ENCODE results near the gene BDKRB2. TPM values are rescaled to one million over a fixed set of nuclear protein-coding genes. Genes with fewer than 3 reads are reported as not detected.

Gene BDKRB2
- total RNA-seq, 2 donors from 2014 or later, result 11.3 to 23.3 TPM

DNA sequence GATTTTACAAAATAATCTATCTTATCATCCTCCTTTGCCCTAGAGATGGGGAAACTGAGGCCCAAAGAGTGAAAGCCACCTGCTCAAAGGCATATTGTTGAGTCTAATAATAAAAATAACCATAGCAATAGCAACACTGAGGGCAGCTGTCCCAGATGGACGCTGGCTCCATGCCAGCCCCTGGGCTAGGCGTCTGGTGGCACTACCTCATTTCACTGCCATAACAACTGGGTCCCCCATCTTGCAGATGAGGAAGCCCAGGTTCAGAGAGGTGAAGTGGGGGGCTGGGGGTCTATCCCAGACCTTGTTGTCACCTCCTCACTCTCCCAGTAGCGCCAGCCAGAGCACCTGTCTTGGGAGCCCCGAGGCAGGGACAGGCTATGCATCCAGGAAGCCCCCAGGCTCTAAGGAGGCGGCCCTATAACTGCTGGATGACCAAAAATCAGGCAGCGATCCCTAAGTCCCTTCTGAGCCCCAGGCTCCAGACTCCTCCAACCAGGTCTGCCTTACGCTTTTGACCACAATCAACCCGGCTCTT, 12.8 kb downstream of the BDKRB2 start:
- Histone ChIP-seq H3K9me3 (peaks cover under 1% of the 10 kb centered on the region), H3K27me3 (no peaks in the 10 kb centered on the region), H3K9ac (ENCODE audit: low read depth in 2 of 2, low read length in 2 of 2) (no peak overlapping the region), H3K4me3 (no peak overlapping the region), H3K36me3 (no peaks in the 10 kb centered on the region), H3K27ac (no peak overlapping the region), H3K4me1 (no peaks in the 10 kb centered on the region)
- TF ChIP-seq, protein P1, sequence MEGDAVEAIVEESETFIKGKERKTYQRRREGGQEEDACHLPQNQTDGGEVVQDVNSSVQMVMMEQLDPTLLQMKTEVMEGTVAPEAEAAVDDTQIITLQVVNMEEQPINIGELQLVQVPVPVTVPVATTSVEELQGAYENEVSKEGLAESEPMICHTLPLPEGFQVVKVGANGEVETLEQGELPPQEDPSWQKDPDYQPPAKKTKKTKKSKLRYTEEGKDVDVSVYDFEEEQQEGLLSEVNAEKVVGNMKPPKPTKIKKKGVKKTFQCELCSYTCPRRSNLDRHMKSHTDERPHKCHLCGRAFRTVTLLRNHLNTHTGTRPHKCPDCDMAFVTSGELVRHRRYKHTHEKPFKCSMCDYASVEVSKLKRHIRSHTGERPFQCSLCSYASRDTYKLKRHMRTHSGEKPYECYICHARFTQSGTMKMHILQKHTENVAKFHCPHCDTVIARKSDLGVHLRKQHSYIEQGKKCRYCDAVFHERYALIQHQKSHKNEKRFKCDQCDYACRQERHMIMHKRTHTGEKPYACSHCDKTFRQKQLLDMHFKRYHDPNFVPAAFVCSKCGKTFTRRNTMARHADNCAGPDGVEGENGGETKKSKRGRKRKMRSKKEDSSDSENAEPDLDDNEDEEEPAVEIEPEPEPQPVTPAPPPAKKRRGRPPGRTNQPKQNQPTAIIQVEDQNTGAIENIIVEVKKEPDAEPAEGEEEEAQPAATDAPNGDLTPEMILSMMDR (IDR thresholded peaks at IDR 0.05), result no peak
- intact Hi-C loops (cut with DNase I), result no loop called here
- no peak for DNase-seq

DNA sequence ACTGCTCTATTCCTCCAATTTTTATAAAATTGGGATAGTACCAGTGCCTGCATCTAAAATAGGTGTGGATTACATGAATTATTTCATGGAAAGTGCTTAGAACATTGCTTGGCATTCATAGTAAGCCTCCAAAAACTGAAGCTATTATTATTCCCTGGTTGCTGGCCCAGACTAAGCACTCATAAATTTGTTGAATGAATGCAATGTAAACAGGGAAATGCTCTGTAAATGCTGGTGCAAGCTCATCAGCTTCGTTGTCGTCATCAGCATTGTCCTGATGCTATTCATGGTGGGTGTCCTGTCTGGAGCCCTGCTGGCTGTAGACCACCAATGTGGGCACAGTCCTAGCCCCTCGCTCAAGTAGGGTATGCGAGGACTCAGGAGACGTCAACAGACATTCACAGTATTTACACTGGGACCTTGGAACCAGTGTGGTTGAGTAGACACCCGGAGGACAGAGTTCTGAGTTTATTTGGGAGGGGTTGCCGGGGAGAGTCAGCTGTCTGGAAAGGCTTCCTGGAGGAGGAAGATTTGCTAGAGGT, 16.5 kb downstream of the BDKRB2 start:
- TF ChIP-seq, protein P1 (IDR thresholded peaks at IDR 0.05), result no peak
- Histone ChIP-seq H3K27ac (no peak overlapping the region), H3K4me1 (peaks cover 8% of the 10 kb centered on the region), H3K9me3 (no peaks in the 10 kb centered on the region), H3K36me3 (no peaks in the 10 kb centered on the region), H3K4me3 (no peak overlapping the region), H3K27me3 (no peaks in the 10 kb centered on the region), H3K9ac (ENCODE audit: low read depth in 2 of 2, low read length in 2 of 2) (peak overlapping the region in 1 of 2 donors; percentile 8)
- intact Hi-C loops (cut with DNase I), result no loop called here
- no peak for DNase-seq

DNA sequence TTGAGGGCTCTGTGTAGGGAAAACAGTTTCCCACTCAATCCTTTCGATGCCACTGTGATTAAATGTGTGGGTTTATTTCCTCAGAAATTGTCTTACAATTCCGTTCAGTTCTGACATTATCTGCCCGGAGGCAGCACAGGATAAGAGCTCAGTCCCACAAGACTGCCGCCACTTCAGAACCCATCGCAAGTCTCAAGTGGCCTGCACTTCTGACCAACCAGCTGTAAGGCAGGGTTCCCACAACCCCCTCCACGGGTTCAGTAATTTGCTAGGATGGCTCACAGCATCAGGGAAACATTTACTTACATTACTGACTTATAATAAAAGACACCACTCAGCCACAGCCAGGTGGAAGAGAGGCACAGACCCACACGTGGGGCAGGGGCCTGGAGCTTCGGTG, 17.2 kb downstream of the BDKRB2 start:
- DNase-seq, result no peak
- intact Hi-C loops (cut with DNase I), result no loop called here
- no peak overlapping the region for H3K27ac ChIP-seq
- peaks cover 8% of the 10 kb centered on the region for H3K4me1 ChIP-seq
- TF ChIP-seq, protein P1 (IDR thresholded peaks at IDR 0.05), result no peak
- no peaks in the 10 kb centered on the region for H3K9me3 ChIP-seq
- no peaks in the 10 kb centered on the region for H3K36me3 ChIP-seq
- peak overlapping the region in 1 of 2 donors; percentile 8 for H3K9ac ChIP-seq (ENCODE audit: low read depth in 2 of 2, low read length in 2 of 2)
- H3K4me3 ChIP-seq, result no peak overlapping the region
- H3K27me3 ChIP-seq, result no peaks in the 10 kb centered on the region

DNA sequence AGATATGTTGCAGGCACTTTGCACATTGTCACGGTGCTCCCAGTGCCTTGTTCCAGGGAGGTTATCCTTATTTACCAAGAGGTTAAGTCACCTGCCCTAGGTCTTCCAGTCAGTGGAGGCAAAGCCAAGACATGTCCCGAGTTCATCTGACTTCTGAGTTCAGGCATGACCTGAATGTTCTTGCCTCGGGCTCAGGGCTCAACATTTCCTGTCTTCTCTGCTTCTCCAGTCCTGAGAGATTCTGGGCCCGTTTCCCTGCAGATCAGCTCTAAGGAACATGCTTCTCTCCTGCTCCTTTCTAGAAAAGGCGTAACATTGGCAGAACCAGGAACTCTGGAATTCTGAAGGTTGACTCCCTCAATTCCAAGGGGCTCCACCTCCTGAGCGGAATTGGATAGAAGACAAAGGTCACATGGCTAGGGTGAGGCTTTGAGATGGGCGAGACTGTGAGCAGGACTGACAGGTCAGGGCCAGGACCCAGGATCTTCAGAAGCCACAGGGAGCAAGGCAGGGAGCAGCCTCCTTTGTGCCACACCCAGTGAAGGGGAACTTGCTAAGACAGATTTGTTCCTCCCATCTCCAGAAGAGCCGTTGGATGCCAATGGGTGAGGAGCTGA, 19.9 kb downstream of the BDKRB2 start:
- TF ChIP-seq, protein P1 (IDR thresholded peaks at IDR 0.05), result no peak
- intact Hi-C loops (cut with DNase I), result no loop called here
- Histone ChIP-seq H3K9me3 (no peaks in the 10 kb centered on the region), H3K9ac (ENCODE audit: low read depth in 2 of 2, low read length in 2 of 2) (peak overlapping the region in 1 of 2 donors; percentile 49), H3K27ac (peak overlapping the region; percentile 72), H3K4me3 (no peak overlapping the region), H3K27me3 (no peaks in the 10 kb centered on the region), H3K4me1 (peaks cover 8% of the 10 kb centered on the region), H3K36me3 (no peaks in the 10 kb centered on the region)
- DNase-seq, result peak; percentile 79

DNA sequence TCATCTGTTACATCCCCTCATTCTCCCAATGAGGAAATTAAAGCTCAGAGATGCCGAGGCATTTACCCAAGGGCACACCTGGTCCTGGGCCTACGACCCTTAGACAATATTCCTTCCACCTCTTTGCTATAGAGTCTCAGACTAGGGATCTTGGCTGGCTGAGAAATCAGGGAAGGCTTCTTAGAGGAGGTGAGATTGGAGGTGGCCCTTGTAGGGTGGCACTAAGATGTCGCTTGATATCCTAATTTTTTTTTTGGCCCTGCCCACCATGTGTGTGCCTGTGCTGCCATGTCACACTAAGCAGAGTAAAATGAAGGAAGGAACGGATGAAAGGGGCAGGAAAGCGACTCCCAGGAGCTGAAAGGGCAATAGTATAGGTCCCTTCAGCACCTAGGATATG, 20.6 kb downstream of the BDKRB2 start:
- no peak overlapping the region for H3K4me3 ChIP-seq

More for the DNA sequence above, 20.6 kb downstream of the BDKRB2 start:
- Histone ChIP-seq H3K27me3 (no peaks in the 10 kb centered on the region), H3K27ac (peak overlapping the region; percentile 72), H3K9ac (ENCODE audit: low read depth in 2 of 2, low read length in 2 of 2) (peak overlapping the region; percentile 37 to 49), H3K9me3 (no peaks in the 10 kb centered on the region), H3K36me3 (no peaks in the 10 kb centered on the region), H3K4me1 (peaks cover 8% of the 10 kb centered on the region)
- intact Hi-C loops (cut with DNase I), result no loop called here
- no peak for DNase-seq
- TF ChIP-seq, protein P1 (IDR thresholded peaks at IDR 0.05), result no peak
